Neutrophil (primary cell): ENCODE measurements around the gene TOP2A.

Experiments
- H3K27ac ChIP-seq: fragments of 200-600 bp; sonication (generic); 2 replicates; pipeline ENCODE4 v1.5.1; 2016; ENCODE audit warnings: mild to moderate bottlenecking, moderate library complexity
- H3K27me3 ChIP-seq: fragments of 200-600 bp; sonication (generic); 2 replicates; pipeline ENCODE4 v1.6.0; 2016; ENCODE audit warnings: mild to moderate bottlenecking
- H3K36me3 ChIP-seq: fragments of 200-600 bp; sonication (generic); 2 replicates; pipeline ENCODE4 v1.5.1; 2017
- H3K4me1 ChIP-seq, 2 experiments: fragments of 200-600 bp in 1 of 2; sonication (generic) in 1 of 2; 1 replicate in 1 of 2; 2 replicates in 1 of 2; pipeline versions ENCODE4 v1.5.1 to v1.6.1; 2013 to 2016; ENCODE audit warnings: low read depth in 1 of 2, low read length in 1 of 2, mild to moderate bottlenecking in 1 of 2, moderate library complexity in 1 of 2; ENCODE audit not compliant: control insufficient read depth in 1 of 2, insufficient read depth in 1 of 2
- H3K4me3 ChIP-seq, 2 experiments: fragments of 200-600 bp in 1 of 2; sonication (generic) in 1 of 2; 1 replicate in 1 of 2; 2 replicates in 1 of 2; pipeline ENCODE4 v1.5.1; 2013 to 2016; ENCODE audit warnings: low read depth in 1 of 2, low read length in 1 of 2, mild to moderate bottlenecking in 1 of 2, moderate library complexity in 1 of 2
- H3K9me3 ChIP-seq: fragments of 200-600 bp; sonication (generic); 2 replicates; pipeline ENCODE4 v1.5.1; 2016
- TF ChIP-seq, protein P1 (sequence below): fragments of 200-600 bp; sonication (generic); IDR thresholded peaks from 2 replicates; pipeline ENCODE4 v1.5.1; 2016; ENCODE audit warnings: antibody characterized with exemption

The TOP2A gene

DNA sequence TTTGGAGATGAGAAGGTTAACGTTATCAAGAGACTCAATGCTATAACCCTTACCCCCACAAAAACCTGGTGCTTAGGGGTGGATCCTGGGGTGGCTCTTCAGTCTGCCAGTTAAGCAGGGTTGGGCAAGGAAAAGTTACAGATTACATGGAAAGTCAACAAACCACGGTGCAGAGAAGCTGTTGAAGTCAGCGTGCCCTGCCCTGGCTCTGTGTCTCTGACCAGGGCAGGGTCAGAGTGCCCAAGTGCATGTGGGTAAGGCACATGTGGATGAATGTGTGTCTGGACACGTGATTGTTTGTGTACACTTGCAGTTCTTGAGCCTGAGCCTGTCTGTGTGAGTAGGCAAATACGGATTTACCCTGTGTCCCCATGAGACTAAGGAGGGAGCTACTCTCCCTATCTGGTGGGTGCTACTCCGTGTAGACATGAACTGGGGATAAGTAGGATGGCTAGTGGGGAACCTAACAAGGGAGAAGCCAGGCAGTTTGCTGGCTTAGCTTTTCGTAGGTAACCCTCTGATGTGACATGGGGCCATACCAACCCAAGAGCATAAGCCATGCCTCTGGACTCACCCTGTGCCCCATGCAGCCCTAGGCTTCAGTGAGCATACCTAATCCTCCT is 31.1 kb upstream of the TOP2A start:
- TF ChIP-seq, protein P1, sequence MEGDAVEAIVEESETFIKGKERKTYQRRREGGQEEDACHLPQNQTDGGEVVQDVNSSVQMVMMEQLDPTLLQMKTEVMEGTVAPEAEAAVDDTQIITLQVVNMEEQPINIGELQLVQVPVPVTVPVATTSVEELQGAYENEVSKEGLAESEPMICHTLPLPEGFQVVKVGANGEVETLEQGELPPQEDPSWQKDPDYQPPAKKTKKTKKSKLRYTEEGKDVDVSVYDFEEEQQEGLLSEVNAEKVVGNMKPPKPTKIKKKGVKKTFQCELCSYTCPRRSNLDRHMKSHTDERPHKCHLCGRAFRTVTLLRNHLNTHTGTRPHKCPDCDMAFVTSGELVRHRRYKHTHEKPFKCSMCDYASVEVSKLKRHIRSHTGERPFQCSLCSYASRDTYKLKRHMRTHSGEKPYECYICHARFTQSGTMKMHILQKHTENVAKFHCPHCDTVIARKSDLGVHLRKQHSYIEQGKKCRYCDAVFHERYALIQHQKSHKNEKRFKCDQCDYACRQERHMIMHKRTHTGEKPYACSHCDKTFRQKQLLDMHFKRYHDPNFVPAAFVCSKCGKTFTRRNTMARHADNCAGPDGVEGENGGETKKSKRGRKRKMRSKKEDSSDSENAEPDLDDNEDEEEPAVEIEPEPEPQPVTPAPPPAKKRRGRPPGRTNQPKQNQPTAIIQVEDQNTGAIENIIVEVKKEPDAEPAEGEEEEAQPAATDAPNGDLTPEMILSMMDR: no peak
- Histone ChIP-seq H3K9me3 (no peaks in the 10 kb centered on the region), H3K27ac (no peak overlapping the region), H3K4me1 (peaks cover 9 to 21% of the 10 kb centered on the region in 2 experiments), H3K36me3 (no peaks in the 10 kb centered on the region), H3K27me3 (peaks cover 94% of the 10 kb centered on the region), H3K4me3 (no peak overlapping the region)

DNA sequence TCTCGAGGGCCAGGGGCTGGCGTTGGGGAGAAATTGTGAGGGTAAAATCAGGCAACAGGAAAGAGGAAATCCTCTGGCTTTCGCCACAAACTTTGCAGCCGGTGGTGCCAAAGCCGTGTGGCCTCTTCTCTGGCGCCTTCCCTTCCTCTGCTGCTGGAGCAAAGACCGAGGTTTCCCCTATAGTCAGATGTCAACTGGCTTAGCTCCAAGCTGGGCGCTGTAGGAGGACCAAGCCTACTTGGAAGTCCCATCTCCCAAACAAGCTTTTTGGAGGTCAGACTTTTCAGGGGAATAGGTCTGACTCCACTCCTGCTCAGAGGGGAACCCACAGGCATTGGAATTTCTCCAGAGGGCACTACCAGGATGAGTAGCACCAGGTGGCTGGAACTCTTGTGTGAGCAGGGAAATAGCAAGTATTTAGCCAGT is 30.5 kb upstream of the TOP2A start:
- H3K4me1 ChIP-seq: peaks cover 11 to 25% of the 10 kb centered on the region in 2 experiments

DNA sequence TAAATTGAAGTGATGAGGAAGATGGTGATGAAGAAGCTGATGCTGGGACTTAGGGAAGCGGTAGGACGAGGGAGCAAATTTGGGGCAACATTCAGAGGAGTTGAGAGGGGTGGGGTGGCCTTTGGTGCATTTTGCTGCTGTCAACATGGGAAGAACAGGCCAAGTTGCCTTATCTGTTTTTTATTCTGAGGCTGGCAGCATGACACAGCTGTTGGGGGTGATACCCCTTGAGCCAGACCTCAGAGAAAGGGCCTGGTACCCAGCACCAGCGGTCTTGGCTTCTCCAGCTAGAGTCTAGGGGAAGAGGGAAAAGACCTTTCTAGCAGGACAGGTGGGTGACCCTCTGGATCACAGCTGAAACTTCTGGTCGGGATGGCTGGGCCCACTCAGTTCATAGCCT is 30.1 kb upstream of the TOP2A start:
- peaks cover 98% of the 10 kb centered on the region for H3K27me3 ChIP-seq
- no peaks in the 10 kb centered on the region for H3K9me3 ChIP-seq
- no peak overlapping the region for H3K27ac ChIP-seq
- peaks cover 11 to 29% of the 10 kb centered on the region in 2 experiments for H3K4me1 ChIP-seq
- H3K36me3 ChIP-seq: no peaks in the 10 kb centered on the region
- TF ChIP-seq, protein P1: no peak
- H3K4me3 ChIP-seq: no peak overlapping the region

More for the DNA sequence above, 30.5 kb upstream of the TOP2A start:
- Histone ChIP-seq H3K4me3 (no peak overlapping the region), H3K36me3 (no peaks in the 10 kb centered on the region), H3K27ac (no peak overlapping the region), H3K27me3 (peaks cover 97% of the 10 kb centered on the region), H3K9me3 (no peaks in the 10 kb centered on the region)
- TF ChIP-seq, protein P1: no peak

DNA sequence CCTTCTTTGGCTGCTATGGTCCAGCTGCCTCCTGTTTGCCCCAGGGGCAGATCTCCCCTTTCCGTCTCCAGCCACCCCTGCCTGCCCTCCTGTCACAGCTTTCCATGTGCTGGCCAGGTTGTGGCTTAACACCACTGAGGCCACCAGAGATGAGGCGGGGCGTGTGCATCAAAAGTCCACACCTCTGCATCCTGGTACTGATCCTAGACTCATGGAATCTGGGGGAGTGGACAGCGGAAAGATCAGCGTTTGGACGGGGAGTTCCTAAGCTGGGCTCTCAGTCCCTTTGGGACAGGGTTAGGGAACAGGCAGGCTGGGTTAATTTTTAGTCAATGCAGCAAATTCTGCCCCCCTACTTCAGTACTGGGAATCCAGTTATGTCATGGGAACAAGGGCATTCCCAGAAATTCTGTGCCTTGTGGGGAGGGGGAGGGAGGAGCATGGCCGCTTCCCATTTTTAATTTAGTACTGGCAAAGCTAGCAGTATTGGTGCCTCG is 29.5 kb upstream of the TOP2A start:
- Histone ChIP-seq H3K27ac (no peak overlapping the region), H3K4me3 (no peak overlapping the region), H3K9me3 (no peaks in the 10 kb centered on the region), H3K27me3 (peaks cover 98% of the 10 kb centered on the region), H3K36me3 (no peaks in the 10 kb centered on the region), H3K4me1 (peaks cover 11 to 32% of the 10 kb centered on the region in 2 experiments)
- TF ChIP-seq, protein P1: no peak

DNA sequence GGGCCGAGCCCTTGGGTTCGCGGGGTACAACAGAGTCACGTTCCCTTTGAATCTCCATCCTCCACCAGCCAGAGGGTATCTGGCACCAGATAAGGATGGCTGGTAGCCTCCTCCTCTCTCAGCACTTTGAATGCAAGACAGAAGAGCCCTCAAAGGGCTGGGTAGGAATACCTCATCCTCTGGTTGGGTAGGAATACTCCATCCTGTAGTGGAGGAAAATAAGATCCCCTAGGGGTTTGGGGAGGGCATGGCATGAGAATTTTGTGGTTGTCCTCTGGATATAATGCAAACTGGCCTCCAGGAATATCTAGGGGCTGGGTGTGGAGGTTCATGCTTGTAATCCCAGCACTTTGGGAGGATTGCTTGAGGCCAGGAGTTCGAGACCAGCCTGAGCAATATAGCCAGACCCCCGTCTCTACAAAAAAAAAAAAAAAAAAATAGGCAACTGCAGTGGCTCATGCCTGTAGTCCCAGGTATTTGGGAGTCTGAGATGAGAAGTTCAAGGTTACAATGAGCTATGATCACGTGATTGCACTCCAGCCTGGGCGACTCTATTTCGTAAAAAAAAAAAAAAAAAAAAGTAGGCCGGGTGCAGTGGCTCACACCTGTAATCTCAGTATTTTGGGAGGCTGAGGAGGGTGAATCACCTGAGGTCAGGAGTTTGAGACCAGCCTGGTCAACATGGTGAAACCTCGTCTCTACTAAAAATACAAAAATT is 28.2 kb upstream of the TOP2A start:
- H3K4me3 ChIP-seq: no peak overlapping the region
- H3K4me1 ChIP-seq: peaks cover 11 to 32% of the 10 kb centered on the region in 2 experiments

More for the DNA sequence above, 28.2 kb upstream of the TOP2A start:
- TF ChIP-seq, protein P1: no peak
- Histone ChIP-seq H3K27me3 (peaks cover 98% of the 10 kb centered on the region), H3K9me3 (no peaks in the 10 kb centered on the region), H3K27ac (no peak overlapping the region), H3K36me3 (no peaks in the 10 kb centered on the region)
